HG02943 (cell line): ENCODE measurements around the gene TSTD2.
"Not testable (repeated sequence)": the region's sequence is repeated elsewhere in the genome, so short reads cannot be mapped to it uniquely, and the experiment has no call there.

Source experiments
- ATAC-seq: cut with Tn5 transposase; IDR thresholded peaks from one replicate; pipeline ENCODE4 v1.9.1; 2021; ENCODE audit warnings: mild to moderate bottlenecking, low read depth, moderate library complexity; ENCODE audit not compliant: unreplicated experiment

Gene TSTD2

DNA sequence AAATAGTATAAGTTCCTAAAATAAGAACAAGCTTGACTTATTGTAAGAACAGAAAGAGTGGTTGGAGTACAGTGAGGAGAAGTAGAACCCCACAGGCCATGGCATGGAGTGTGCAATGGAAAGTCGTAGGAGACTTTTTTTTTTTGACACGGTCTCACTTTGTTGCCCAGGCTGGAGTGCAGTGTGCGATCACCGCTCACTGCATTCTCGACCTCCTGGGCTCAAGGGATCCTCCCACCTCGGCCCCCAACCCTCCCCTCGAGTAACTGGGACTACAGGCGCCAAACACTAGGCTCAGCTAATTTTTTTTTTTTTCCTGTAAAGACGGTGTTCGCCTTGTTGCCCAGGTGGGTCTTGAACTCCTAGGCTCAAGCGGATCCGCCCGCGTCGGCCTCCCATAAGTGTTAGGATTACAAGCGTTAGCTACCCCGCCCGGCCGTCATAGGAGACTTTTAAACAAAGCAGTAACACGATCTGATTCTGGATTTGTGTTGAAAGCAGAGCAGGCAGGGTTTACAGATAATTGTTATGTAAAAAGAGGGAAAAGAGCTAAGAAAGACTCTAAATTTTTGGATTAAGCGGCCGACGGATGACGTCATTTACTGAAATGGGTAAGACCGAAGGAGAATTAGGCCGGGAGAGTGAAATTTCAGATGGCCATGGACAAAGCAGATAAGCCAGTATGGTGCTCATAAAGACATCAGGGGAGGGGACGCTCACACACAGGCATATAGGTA, 752 bp downstream of the TSTD2 start:
- peak; percentile 18 for ATAC-seq

DNA sequence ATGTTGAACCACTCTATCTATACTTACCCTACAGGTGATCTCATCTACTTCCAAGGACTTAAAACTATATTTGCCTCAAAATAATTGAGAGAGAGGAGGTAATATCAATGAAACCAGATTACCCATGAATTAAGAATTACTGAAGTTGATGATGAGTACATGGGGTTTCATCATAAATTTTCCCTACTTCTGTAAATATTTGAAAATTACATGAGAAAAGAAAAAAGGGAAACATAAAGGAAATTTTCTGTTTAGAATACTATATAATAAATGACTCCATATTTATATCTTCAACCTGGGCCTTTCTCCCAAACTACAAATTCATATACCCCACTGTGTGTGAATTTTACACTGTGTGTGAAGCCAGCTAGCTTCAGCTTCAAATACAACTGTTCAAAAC, 2.6 kb downstream of the TSTD2 start:
- no peak for ATAC-seq

DNA sequence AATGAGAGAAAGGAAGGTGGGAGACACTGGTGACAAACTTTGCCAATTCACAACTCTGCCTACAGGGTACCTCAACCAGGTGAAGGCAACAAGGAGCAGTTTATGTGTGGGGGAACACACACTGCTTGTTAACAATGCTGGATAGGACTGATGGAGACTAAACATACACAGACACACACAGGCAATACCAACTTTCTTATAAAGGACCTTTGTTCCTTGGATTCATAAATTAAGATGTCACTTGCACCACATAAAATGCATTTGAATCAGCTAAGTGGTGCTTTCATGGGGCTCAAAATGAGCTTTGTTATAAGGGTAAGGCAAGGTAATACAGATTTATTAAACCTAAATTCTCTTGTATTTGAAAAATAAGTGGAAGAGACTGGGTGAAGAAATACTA, 4.0 kb downstream of the TSTD2 start:
- no peak for ATAC-seq

DNA sequence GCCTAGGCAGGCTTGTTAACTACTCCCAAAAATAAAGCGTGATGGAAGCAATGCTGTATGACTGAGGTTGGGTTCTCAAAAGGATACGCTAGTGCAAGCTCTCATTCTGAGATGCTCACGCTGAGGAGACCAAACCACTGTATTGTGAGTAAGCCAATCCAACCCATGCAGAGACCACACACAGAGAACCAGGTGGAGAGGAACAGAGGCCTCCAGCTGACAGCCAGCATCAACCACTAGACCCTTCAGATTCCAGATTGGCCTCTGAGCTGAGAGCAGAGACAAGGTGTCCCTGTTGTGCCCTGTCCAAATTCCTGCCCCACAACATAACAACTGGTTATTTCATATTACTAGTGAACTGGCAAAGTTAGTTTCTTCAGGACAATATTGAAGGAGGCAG, 4.5 kb downstream of the TSTD2 start:
- ATAC-seq, result no peak

DNA sequence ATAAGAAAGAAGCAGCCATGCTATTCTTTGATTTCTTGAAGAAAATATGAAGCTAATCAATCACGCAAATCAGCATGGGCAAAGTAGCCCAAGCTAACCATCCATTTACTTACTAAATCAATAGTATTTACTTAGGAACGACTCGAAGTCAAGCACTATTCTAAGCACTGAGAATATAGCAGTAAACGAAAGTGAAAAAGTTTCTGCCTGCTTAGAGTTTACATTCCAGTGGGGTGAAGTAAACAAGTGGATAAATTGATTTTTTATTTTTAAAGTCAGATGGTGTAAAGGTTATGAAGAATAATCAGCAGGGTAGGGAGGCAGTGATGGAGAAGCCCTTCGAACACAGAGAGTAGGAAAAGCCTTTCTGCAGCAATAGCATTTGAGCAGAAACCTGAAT, 5.5 kb downstream of the TSTD2 start:
- no peak for ATAC-seq

DNA sequence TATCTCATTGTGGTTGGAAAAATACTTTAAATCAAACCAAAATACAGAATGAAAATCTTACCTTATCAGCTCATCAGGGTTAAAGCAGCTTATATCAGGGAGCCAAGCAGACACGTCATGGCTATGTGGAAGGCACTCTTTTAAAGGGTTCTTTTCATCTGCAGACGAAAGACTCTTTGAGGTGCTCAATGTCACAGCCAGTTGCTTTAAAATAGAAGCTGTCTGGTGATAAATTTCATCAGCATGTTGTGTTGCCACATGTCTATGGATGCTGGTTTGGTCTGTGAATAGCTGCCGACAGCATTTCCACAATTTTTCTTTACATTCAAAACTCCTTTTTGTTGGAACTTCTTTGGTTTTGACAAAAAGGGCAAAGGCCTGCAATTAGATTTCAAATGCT, 7.5 kb downstream of the TSTD2 start:
- ATAC-seq, result no peak

DNA sequence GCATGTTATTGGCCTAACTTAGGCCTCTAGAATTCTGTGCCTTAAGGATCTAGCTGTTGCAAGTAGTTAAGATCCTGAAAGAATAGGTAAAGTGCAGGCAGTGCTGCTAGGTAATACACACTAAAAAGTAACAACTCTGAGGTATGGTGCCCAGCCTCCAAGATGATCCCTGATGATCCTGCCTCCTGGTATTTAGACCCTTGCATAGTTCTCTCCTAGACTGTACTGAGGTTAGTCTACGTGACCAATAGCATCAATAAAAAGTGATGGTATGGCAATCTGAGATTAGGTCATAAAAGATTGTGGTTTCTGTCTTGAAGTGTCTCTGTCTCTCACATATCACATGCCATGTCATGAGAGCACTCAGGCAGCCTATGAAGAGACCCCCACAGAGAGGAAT, 9.2 kb downstream of the TSTD2 start:
- ATAC-seq, result no peak

DNA sequence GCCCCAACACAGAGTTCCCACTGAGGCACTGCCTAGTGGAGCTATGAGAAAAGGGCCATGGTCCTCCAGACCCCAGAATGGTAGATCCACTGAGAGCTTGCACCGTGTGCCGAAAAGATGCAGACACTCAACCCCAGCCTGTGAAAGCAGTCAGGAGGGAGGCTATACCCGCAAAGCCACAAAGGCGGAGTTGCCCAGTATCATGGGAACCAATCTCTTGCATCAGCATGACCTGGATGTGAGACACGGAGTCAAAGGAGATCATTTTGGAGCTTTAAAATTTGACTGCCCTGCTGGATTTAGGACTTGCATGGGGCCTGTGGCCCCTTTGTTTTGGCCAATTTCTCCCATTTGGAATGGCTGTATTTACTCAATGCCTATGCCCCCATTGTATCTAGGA, 10.7 kb downstream of the TSTD2 start:
- ATAC-seq, result not testable (repeated sequence)

DNA sequence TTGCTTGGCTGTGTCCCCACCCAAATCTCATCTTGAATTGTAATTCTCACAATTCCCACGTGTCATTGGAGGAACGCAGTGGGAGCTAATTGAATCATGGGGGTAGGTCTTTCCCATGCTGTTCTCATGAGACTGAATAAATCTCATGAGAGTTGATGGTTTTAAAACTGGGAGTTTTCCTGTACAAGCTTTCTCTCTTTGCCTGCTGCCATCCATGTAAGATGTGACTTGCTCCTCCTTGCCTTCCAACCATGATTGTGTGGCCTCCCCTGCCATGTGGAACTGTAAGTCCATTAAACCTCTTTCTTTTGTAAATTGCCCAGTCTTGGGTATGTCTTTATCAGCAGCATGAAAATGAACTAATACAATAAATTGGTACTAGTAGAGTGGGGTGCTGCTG, 13.1 kb downstream of the TSTD2 start:
- not testable (repeated sequence) for ATAC-seq

DNA sequence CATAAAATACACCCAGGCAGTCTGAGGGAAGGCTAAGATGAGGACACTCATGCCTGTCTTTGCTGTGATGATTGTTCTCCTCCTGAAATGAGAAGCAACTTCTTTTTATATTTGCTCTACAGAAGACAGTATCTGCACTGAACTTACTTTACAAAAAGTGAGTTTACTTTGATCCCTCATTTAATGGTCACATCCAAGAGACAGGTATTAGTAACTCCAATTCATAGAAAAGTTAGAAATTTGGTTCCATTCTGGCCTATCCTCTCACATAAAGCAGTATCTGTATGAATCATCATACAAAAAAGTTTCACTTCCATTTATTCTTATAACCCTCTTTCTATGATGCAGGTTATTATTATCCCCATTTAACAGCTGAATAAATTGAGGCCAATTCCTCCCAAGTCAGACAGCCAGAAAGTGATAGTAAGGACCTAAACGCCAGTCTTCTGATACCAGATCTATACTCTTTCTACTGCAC, 15.2 kb downstream of the TSTD2 start:
- ATAC-seq, result no peak

DNA sequence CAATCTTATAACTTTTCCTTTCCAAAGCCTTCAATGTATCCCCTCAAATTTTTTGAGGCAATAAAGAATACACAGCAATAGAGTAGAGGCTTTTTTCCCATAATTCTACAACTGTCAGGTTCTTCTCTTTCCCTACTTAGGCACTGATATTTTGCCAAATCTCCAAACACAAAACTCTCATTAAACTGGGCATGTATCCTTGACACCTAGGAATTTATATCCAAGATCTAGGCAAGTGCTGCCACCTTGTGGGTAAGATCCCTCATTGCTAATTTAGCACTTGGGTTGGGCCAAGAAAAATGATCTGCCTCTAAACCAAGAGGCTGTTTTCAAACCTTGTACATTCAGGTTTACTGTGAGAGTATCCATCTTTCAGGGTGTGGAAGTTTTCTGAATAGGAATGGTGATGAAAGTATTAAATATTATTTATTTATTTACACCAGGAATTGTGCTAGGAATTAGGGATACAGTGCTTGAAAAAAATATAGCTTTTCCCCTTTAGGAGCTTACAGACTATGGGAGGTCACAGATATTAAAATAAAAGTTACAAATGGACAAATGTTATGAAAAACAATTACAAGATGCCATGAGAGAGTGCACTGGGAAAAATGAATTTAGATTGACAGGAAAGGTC, 17.6 kb downstream of the TSTD2 start:
- no peak for ATAC-seq

DNA sequence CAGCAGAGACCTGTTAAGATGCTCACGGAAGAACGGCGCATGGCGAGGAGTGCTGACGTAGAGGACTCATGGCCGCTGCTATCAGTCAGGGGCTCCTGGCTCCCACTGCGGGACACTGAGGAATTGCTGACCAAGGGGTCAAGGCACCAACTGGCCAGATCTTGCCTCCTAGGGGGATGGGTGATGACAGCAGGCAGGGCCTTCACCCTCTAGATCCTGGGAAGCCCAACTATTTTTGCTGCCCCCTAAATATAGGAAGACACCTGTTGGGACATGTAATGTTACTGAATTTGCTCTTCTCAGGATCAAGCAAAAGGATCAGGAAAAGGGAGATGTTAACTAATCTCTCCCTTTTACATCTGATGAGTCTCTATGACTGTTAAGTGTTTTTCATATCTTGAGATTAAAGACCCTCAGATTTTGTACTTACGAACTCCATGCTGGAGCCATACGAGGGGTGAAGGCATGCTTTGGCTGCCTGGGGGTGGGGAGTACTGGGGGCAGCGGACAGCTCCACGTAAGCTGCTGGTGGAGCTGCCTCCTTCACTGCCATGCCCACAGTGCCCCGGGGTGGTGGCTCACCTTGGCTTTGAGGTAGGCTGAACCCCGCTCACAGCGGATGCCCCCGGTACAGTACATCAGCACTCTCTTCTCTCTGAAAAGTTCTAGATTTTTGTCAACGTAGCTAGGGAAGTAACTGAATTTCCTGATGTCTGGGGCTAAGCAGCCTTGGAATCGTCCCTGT, 28.1 kb downstream of the TSTD2 start:
- ATAC-seq, result no peak

DNA sequence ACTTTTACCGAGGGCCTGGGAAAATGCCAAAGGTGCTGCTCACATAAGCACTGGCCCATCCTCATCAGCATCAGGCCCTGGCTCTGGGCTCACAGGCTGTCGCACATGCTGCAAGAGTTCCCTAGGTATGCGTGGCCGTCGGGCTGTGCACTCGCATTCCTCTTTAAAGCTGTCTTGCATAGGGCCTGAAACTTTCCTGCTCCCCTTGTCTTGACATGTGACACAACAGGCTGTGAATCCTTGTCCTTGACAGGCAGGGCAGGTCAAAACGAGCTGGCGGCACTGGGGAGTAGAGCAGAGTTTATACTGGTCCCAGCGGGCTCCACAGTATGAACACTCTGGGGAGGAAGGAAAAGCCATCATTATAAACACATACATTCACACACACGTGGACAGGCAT, 30.7 kb downstream of the TSTD2 start:
- no peak for ATAC-seq

DNA sequence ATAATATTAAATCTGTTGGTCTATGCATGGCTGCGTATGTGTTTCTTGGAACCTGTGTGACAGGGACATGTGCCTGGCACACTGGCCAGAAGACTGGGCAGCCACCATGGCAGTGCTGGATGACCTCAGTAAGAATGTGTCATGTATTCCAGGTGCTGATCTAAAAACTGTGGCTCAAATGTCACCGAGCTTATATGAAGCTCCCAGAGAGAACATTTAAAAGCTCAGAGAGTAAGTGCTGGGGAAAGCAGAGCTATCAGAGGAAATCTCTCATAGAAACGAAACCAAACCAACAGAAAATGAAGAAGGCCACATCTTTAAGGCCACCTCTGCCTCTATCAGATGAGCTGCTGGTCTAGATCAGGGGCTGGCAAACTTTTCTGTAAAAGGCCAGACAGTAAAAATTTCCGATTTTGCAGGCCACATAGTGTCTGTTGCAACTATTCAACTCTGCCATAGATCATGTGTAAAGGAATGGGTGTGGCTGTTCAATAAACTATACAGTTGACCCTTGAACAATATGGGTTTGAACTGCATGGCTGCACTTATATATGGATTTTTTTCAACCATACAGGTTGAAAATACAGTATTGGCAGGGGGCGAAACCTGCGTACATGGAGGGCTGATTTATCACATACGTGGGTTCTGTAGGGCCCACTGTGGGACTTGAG, 31.8 kb downstream of the TSTD2 start:
- ATAC-seq, result no peak

DNA sequence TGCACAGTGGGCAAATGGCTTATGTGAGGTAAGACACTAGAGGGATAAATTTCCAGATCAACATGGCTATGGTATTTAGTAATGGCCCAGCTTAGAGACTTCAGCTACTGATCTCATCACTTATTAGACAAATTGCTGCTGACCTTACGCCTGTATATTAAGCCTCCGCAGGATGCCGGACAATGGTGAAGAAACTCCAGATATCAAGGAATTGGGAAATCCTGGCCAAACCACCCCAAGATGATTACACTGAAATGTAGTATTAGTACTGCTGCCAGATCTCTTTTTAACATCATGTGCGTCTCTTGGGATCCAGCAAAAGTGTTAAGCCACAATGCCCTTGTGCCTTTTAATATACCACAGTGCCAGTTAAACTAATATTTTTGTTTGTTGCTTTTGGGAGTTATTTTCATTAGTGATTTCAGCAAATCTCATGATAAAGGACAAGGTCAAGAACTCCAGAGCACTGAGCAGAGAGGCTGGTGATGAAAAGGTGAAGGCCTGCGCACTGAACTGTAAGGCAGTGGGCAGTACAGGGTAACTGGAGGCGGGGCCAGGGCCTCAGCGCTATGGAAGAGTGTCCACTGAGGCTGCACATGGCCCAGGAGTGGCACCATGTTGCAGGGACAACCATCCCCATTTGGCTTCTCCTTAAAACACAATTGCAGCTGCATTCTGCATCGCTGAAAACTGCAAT, 32.5 kb downstream of the TSTD2 start:
- no peak for ATAC-seq

DNA sequence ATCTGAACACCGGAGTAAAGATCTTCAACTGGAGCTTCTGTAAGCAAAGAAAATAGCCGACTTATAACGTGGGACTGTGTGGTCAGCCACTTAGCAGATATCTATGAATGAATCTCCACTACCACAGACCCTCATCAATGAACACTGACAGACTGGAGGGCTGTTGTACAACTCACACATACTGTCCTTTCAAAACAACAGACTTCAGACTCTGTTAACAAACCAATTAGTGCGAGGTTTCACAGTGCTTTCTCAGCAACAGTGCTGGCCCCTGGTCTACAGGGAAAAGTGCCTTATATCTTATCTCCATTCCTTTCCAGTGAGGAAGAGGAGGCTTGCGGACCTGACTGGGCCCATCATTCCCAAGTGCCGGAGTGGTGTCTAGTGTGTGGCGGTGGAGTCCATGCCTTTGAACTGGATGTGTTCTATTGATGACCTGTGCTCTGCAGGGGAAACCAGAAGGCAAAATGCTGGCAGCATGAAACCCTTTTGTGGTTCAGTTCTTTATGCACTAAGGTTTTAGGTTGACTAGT, 33.8 kb downstream of the TSTD2 start:
- no peak for ATAC-seq

DNA sequence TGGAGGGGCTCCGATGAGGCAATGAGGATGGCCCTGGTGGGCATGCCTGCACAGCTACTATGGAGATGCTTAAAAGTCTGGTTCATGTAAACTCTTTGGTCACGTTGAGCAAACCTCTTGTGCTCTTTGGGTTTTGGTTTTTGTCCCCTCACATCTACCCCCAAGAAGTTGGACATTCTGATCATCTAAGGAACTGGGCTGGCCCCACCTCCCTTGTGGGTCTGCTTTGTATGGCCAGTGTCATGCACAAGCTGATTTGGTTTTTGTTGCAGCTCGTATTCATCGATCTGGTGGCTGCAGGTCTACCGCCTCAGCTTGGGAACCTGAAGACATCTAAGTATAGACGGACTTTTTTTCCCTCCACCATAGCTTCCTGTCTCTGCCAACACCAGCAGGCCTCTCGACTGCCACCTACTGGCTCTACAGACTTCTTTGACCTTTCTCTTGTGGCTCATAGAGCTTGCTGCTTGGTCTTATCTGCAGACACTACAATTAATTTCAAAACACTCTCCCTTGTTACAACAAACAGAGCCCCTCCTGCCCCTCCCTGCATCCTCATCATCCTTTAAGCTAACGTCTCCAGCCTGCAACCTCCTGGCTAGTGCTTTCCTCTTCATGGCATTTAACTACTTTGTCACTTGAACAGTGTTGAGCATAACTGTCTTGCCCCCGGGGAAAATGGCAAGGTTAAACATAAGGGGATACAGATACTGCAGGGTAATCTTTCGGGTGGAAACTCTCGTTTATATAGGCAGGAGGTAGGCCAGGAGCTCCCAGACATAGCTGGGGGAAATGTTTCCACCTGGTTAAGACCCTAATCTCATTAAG, 34.5 kb downstream of the TSTD2 start:
- peak; percentile 76 for ATAC-seq

DNA sequence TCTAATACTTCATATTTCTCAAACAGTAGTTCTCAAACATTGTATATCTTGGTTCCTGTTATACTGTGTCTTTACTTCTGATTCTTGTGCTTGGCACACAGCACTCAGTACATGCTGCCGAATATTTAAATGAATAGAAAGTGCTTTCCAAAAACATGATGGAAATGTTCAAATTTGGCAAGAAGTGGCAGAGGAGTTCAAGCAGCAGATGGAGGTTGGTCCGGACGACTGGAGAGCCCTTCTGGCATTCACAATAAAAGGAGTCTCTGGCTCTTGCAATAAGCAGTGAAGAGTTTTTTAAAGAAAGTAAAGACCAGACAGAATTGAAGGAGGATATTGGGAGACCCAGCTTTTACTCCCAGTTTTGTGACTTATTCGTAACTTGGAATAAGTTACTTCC, 36.3 kb downstream of the TSTD2 start:
- ATAC-seq, result no peak

DNA sequence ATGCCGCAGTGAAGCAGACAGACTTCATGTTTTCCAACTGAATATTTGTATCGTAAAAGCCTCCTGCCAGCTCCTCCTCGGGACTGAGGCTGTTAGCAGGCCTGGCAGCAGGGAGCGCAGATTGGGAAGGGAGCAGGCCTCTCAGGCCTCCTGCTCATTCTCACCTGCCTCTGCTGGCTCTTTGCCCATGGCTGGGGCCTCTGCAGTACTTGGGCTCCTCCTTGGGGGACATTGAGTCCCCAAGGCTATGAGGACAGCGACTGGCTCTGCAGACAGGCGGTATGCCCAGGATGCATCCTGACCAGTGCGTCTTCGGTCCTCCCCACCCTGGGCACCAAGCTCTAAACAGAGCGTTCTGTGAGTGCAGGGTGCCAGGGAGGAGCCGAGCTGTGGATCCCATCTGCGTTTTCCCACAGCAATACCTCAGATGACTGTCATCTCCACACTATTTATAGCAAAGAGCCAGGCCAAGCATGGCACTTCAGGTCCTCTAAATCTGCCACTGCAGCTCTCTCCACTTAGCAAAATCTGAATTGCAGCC, 38.7 kb downstream of the TSTD2 start:
- no peak for ATAC-seq
